ENCODE measurements around the gene TRPV5.

Gene TRPV5

GRCh38 chr7:142870566-142871259 is 62.8 kb downstream of the TRPV5 start:
- no peak for TF ChIP-seq CTCF (conservative IDR thresholded peaks at IDR 0.05; ENCODE audit: control insufficient read depth, insufficient read depth, low read depth, low read length)
- DNase-seq (ENCODE audit: low read depth): no peak
- H3K4me3 ChIP-seq (ENCODE audit: control insufficient read depth, low read depth, low read length): no peak overlapping the region

- TF ChIP-seq CTCF (conservative IDR thresholded peaks at IDR 0.05; ENCODE audit: control insufficient read depth, insufficient read depth, low read depth, low read length): no peak
- H3K4me3 ChIP-seq (ENCODE audit: control insufficient read depth, low read depth, low read length): no peak overlapping the region
- DNase-seq (ENCODE audit: low read depth): no peak
Measured at GRCh38 chr7:142870147-142870559, 63.4 kb downstream of the TRPV5 start.

- DNase-seq (ENCODE audit: low read depth): no peak
- no peak for TF ChIP-seq CTCF (conservative IDR thresholded peaks at IDR 0.05; ENCODE audit: control insufficient read depth, insufficient read depth, low read depth, low read length)
- no peak overlapping the region for H3K4me3 ChIP-seq (ENCODE audit: control insufficient read depth, low read depth, low read length)
Measured at GRCh38 chr7:142869434-142869833, 64.1 kb downstream of the TRPV5 start.

- no peak overlapping the region for H3K4me3 ChIP-seq (ENCODE audit: control insufficient read depth, low read depth, low read length)
- TF ChIP-seq CTCF (conservative IDR thresholded peaks at IDR 0.05; ENCODE audit: control insufficient read depth, insufficient read depth, low read depth, low read length): no peak
- no peak for DNase-seq (ENCODE audit: low read depth)
Measured at GRCh38 chr7:142868986-142869415, 64.5 kb downstream of the TRPV5 start.

GRCh38 chr7:142868188-142868985 is 65.2 kb downstream of the TRPV5 start:
- no peak for TF ChIP-seq CTCF (conservative IDR thresholded peaks at IDR 0.05; ENCODE audit: control insufficient read depth, insufficient read depth, low read depth, low read length)
- no peak for DNase-seq (ENCODE audit: low read depth)
- H3K4me3 ChIP-seq (ENCODE audit: control insufficient read depth, low read depth, low read length): no peak overlapping the region

- no peak for DNase-seq (ENCODE audit: low read depth)
- H3K4me3 ChIP-seq (ENCODE audit: control insufficient read depth, low read depth, low read length): no peak overlapping the region
- no peak for TF ChIP-seq CTCF (conservative IDR thresholded peaks at IDR 0.05; ENCODE audit: control insufficient read depth, insufficient read depth, low read depth, low read length)
Measured at GRCh38 chr7:142867398-142868187, 66.0 kb downstream of the TRPV5 start.
